PC-9 (cell line): ENCODE results near the gene TMEM51. TPM values are rescaled to one million over a fixed set of nuclear protein-coding genes. Genes with fewer than 3 reads are reported as not detected.

ENCODE experiments used
- BruUV-seq: library from RNA; stranded (reverse); fragments of 400-500 nt; replicated peaks from 2 replicates; lab custom pipeline; 2021; lab: Mats Ljungman, UMichigan
- CTCF ChIA-PET: fragments of 300-600 bp; sonication (Branson Sonifier 250); formaldehyde crosslinking; loops from one replicate; lab custom pipeline; 2022; ENCODE audit warnings: antibody characterized with exemption; lab: Charles Lee
- POLR2A ChIA-PET: fragments of 300-600 bp; sonication (Branson Sonifier 250); formaldehyde crosslinking; loops from one replicate; lab custom pipeline; 2022; ENCODE audit warnings: antibody characterized with exemption; ENCODE audit not compliant: unreplicated experiment; lab: Charles Lee
- DNase-seq, 2 experiments: peaks; one replicate each; pipeline versions ENCODE4 v3.0.0 to v3.0.0-alpha.2; 2015 to 2022; ENCODE audit warnings: mixed read lengths in 1 of 2
- H2AFZ ChIP-seq: fragments of 200-600 bp; sonication (generic); 2 replicates; pipeline ENCODE4 v1.8.1; 2017; ENCODE audit warnings: antibody characterized with exemption
- H3F3A ChIP-seq: fragments of 200-600 bp; sonication (generic); 2 replicates; pipeline ENCODE4 v1.8.1; 2017; ENCODE audit warnings: antibody characterized with exemption, mild to moderate bottlenecking, low read depth; ENCODE audit not compliant: insufficient read depth
- H3K27ac ChIP-seq: fragments of 200-600 bp; sonication (generic); 2 replicates; pipeline ENCODE4 v1.6.1; 2016; ENCODE audit warnings: mixed run types
- H3K27me3 ChIP-seq: fragments of 200-600 bp; sonication (generic); 2 replicates; pipeline ENCODE4 v1.6.1; 2016; ENCODE audit warnings: low read depth, mixed run types; ENCODE audit not compliant: insufficient read depth
- H3K36me3 ChIP-seq: fragments of 200-600 bp; sonication (generic); 2 replicates; pipeline ENCODE4 v1.6.1; 2016; ENCODE audit warnings: low read depth, mixed run types
- H3K4me1 ChIP-seq: fragments of 200-600 bp; sonication (generic); replicated peaks from 2 replicates; pipeline ENCODE4 v1.6.1; 2016; ENCODE audit warnings: mixed run types; ENCODE audit not compliant: insufficient read depth
- H3K4me2 ChIP-seq: fragments of 200-600 bp; sonication (generic); 2 replicates; pipeline ENCODE4 v1.6.1; 2017; ENCODE audit warnings: mixed run types
- H3K4me3 ChIP-seq: fragments of 200-600 bp; sonication (generic); 2 replicates; pipeline ENCODE4 v1.6.1; 2016; ENCODE audit warnings: mixed run types
- H3K79me2 ChIP-seq: fragments of 200-600 bp; sonication (generic); 2 replicates; pipeline ENCODE4 v1.6.1; 2017; ENCODE audit warnings: low read depth, mixed run types
- H3K9me2 ChIP-seq: fragments of 200-600 bp; sonication (generic); 2 replicates; pipeline ENCODE4 v1.8.1; 2017; ENCODE audit warnings: mild to moderate bottlenecking; ENCODE audit not compliant: insufficient read depth
- H3K9me3 ChIP-seq: fragments of 200-600 bp; sonication (generic); 2 replicates; pipeline ENCODE4 v1.8.1; 2016; ENCODE audit warnings: low read depth; ENCODE audit not compliant: insufficient read depth
- H4K20me1 ChIP-seq: fragments of 200-600 bp; sonication (generic); 2 replicates; pipeline ENCODE4 v1.8.1; 2017; ENCODE audit not compliant: insufficient read depth
- EZH2 ChIP-seq: fragments of 200-600 bp; sonication (generic); IDR thresholded peaks from 2 replicates; pipeline ENCODE4 v1.8.0; 2017; ENCODE audit warnings: antibody characterized with exemption, low read depth
- intact Hi-C: fragments of 100-400 bp; cut with micrococcal nuclease; formaldehyde crosslinking; loops from one replicate; pipeline ENCODE4 v1.10.0; 2022; ENCODE audit not compliant: unreplicated experiment
- total RNA-seq: library from RNA; stranded (reverse); gene quantifications from 2 replicates; pipeline ENCODE4 v1.2.3, GENCODE V29; 2021
- TF ChIP-seq, protein P1 (sequence below): fragments of 200-600 bp; sonication (generic); conservative IDR thresholded peaks from 2 replicates; pipeline ENCODE4 v1.6.1; 2017; ENCODE audit warnings: mixed run types, antibody characterized with exemption, mild to moderate bottlenecking, moderate library complexity

TMEM51 gene
- total RNA-seq, 1 experiment from 2014 or later, result 11.7 TPM

DNA sequence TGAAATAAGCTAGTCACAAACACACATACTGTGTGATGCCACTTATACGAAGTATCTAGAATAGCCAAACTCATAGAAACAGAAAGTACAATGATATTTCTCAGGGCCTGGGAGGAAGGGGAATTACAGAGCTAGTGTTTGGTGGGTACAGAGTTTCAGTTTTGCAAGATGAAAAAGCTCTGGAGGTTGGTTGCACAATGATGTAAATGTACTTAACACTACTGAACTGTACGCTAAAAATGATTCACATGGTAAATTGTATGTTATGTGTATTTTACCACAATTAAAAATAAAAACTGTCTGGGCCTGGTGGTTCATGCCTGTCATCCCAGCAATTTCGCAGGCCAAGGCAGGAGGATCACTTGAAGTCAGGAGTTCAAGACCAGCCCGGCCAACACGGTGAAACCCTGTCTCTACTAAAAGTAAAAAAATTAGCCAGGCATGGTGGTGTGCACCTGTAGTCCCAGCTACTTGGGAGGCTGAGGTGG is 78.2 kb downstream of the TMEM51 start:
- no peaks in the 10 kb centered on the region for H4K20me1 ChIP-seq
- ChIA-PET CTCF (no interaction called here), POLR2A (no interaction called here)
- no peak overlapping the region for H3K4me3 ChIP-seq
- no peaks in the 10 kb centered on the region for H3K9me3 ChIP-seq
- BruUV-seq, result no TSS peak
- H3K36me3 ChIP-seq, result no peaks in the 10 kb centered on the region
- no peaks in the 10 kb centered on the region for H3K4me1 ChIP-seq
- no peaks in the 10 kb centered on the region for H3K9me2 ChIP-seq
- no peaks in the 10 kb centered on the region for H3F3A ChIP-seq
- no peak for DNase-seq
- TF ChIP-seq, protein P1, sequence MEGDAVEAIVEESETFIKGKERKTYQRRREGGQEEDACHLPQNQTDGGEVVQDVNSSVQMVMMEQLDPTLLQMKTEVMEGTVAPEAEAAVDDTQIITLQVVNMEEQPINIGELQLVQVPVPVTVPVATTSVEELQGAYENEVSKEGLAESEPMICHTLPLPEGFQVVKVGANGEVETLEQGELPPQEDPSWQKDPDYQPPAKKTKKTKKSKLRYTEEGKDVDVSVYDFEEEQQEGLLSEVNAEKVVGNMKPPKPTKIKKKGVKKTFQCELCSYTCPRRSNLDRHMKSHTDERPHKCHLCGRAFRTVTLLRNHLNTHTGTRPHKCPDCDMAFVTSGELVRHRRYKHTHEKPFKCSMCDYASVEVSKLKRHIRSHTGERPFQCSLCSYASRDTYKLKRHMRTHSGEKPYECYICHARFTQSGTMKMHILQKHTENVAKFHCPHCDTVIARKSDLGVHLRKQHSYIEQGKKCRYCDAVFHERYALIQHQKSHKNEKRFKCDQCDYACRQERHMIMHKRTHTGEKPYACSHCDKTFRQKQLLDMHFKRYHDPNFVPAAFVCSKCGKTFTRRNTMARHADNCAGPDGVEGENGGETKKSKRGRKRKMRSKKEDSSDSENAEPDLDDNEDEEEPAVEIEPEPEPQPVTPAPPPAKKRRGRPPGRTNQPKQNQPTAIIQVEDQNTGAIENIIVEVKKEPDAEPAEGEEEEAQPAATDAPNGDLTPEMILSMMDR, result no peak
- no peak for TF ChIP-seq EZH2
- intact Hi-C loops, result no loop called here
- no peak overlapping the region for H3K27ac ChIP-seq
- no peaks in the 10 kb centered on the region for H3K27me3 ChIP-seq
- H3K79me2 ChIP-seq, result no peaks in the 10 kb centered on the region
- no peak overlapping the region for H3K4me2 ChIP-seq
- no peak overlapping the region for H2AFZ ChIP-seq

DNA sequence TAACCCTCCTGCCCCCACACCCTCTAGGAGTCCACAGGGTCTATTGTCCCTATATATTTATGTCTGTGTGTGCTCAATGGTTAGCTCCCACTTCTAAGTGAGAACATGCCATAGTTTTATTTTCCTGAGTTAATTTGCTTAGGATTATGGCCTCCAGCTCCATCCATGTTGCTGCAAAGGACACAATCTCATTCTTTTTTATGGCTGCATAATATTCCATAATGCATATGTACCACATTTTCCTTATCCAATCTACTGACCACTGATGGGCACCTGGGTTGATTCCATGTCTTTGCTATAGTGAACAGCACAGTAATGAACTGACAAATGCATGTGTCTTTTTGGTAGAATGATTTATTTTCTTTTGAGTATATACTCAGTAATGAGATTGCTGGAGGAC is 80.1 kb downstream of the TMEM51 start:
- Histone ChIP-seq H3K4me1 (no peaks in the 10 kb centered on the region), H4K20me1 (no peaks in the 10 kb centered on the region), H3K27ac (no peak overlapping the region), H3K9me3 (no peaks in the 10 kb centered on the region), H3K4me2 (no peak overlapping the region), H3K27me3 (no peaks in the 10 kb centered on the region), H3F3A (no peaks in the 10 kb centered on the region), H3K79me2 (no peaks in the 10 kb centered on the region), H3K4me3 (no peak overlapping the region), H2AFZ (no peak overlapping the region), H3K9me2 (no peaks in the 10 kb centered on the region), H3K36me3 (no peaks in the 10 kb centered on the region)
- no peak for DNase-seq
- intact Hi-C loops, result no loop called here
- no TSS peak for BruUV-seq
- ChIA-PET CTCF (no interaction called here), POLR2A (no interaction called here)
- TF ChIP-seq EZH2, result no peak
- TF ChIP-seq, protein P1, result no peak

DNA sequence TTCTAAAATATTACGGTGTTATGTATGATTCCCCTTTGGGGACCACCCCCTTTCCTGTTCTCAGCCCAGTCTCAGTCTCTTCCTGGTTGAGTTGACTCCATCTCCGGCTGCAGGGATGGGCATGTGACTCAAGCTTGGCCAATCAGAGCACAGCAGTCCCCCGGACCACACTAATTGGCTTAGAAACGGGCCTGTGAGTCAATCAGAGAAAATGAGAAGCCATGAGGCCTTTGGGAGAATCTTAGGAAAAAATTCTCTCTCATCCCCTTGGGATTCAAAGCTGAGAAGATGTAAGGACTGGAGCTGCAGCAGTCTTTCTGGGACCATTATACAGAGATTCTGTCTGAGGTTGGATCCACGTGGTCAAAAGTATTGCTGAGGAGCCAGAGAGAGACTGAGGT is 82.8 kb downstream of the TMEM51 start:
- POLR2A ChIA-PET, result no interaction called here
- no TSS peak for BruUV-seq
- intact Hi-C loops, result no loop called here
- Histone ChIP-seq H3K79me2 (no peaks in the 10 kb centered on the region), H3F3A (no peaks in the 10 kb centered on the region), H3K9me3 (no peaks in the 10 kb centered on the region), H3K4me2 (no peak overlapping the region), H4K20me1 (no peaks in the 10 kb centered on the region), H3K27me3 (no peaks in the 10 kb centered on the region), H2AFZ (no peak overlapping the region), H3K9me2 (no peaks in the 10 kb centered on the region), H3K27ac (no peak overlapping the region), H3K36me3 (no peaks in the 10 kb centered on the region), H3K4me3 (no peak overlapping the region), H3K4me1 (no peaks in the 10 kb centered on the region)
- CTCF ChIA-PET, result interaction anchor here (0.6 kb wide), 1 partner anchor 95 kb away, joined by 3 read pairs; no protein-coding TSS in a partner anchor
- DNase-seq, result no peak
- TF ChIP-seq, protein P1, result no peak
- TF ChIP-seq EZH2, result no peak
